HepG2 (cell line): ENCODE measurements around the gene SLC13A2. TPM values are rescaled to one million over a fixed set of nuclear protein-coding genes. Genes with fewer than 3 reads are reported as not detected.

Source experiments
- ATAC-seq: fragments of 200-7000 bp; cut with Tn5 transposase; 3 replicates; pipeline ENCODE4 v1.9.1; 2020; ENCODE audit warnings: mild to moderate bottlenecking, moderate library complexity
- BruUV-seq: library from RNA; stranded (reverse); fragments of 400-500 nt; replicated peaks from 2 replicates; lab custom pipeline; 2021; lab: Mats Ljungman, UMichigan
- CTCF ChIA-PET: fragments of 300-600 bp; formaldehyde crosslinking; extraction: SDS; loops from one replicate; lab custom pipeline; 2021; ENCODE audit warnings: low total read pairs, inconsistent platforms, low intra/inter-chr PET ratio; lab: Yijun Ruan, JAX
- POLR2A ChIA-PET: fragments of 350-600 bp; sonication (Branson Sonifier 250); formaldehyde crosslinking; loops from one replicate; lab custom pipeline; 2020; ENCODE audit warnings: antibody characterized with exemption, inconsistent platforms; lab: Yijun Ruan, JAX
- DNase-seq: peaks from one replicate; pipeline ENCODE4 v3.0.0-alpha.2; 2015; ENCODE audit warnings: low spot score
- FAIRE-seq: peaks from 3 replicates; lab custom pipeline; 2011; peaks lifted over from hg19 to GRCh38; lab: Jason Lieb, UNC
- H2AFZ ChIP-seq: one replicate; pipeline ENCODE4 v1.6.1; 2011; ENCODE audit warnings: low read length, inconsistent platforms
- H3K27ac ChIP-seq: fragments of 300-600 bp; 3 replicates; pipeline ENCODE4 v1.8.0; 2011; ENCODE audit warnings: mixed run types, mild to moderate bottlenecking, mixed read lengths, low read length, inconsistent platforms; ENCODE audit not compliant: insufficient read depth; ENCODE audit errors: extremely low read length
- H3K27me3 ChIP-seq, 2 experiments: fragments of 200-600 bp in 1 of 2; 2 replicates in 1 of 2; 3 replicates in 1 of 2; pipeline versions ENCODE4 v1.6.0 to v1.8.0; 2011; ENCODE audit warnings: low read length in 2 of 2, mild to moderate bottlenecking in 2 of 2, moderate library complexity in 2 of 2, inconsistent platforms in 1 of 2; ENCODE audit not compliant: insufficient read depth in 2 of 2, control insufficient read depth in 1 of 2
- H3K36me3 ChIP-seq, 2 experiments: fragments of 200-600 bp in 1 of 2; replicated peaks in 1 of 2; 2 replicates in 1 of 2; 3 replicates in 1 of 2; pipeline versions ENCODE4 v1.5.1 to v1.8.0; 2011; ENCODE audit warnings: low read length in 2 of 2, inconsistent platforms in 1 of 2; ENCODE audit not compliant: insufficient read depth in 2 of 2, control insufficient read depth in 1 of 2
- H3K4me1 ChIP-seq: 2 replicates; pipeline ENCODE4 v1.5.1; 2012; ENCODE audit warnings: low read length, inconsistent platforms; ENCODE audit not compliant: insufficient read depth
- H3K4me2 ChIP-seq: 2 replicates; pipeline ENCODE4 v1.6.0; 2011; ENCODE audit warnings: low read depth, low read length, inconsistent platforms
- H3K4me3 ChIP-seq, 3 experiments: fragments of 200-600 bp in 1 of 3; sonication (generic), shearing (Covaris generic) in 1 of 3; replicated peaks in 1 of 3; 2 replicates each; pipeline ENCODE4 v1.5.1; 2011 to 2016; ENCODE audit warnings: low read length in 3 of 3, inconsistent platforms in 2 of 3, low read depth in 2 of 3, mild to moderate bottlenecking in 2 of 3, control low read depth in 1 of 3, mixed read lengths in 1 of 3; ENCODE audit not compliant: insufficient read depth in 1 of 3
- H3K79me2 ChIP-seq: one replicate; pipeline ENCODE4 v1.6.1; 2011; ENCODE audit warnings: low read length, inconsistent platforms; ENCODE audit not compliant: insufficient read depth
- H3K9ac ChIP-seq: 2 replicates; pipeline ENCODE4 v1.6.0; 2011; ENCODE audit warnings: mild to moderate bottlenecking, low read depth, low read length, inconsistent platforms; ENCODE audit not compliant: insufficient read depth
- H3K9me3 ChIP-seq: 2 replicates; pipeline ENCODE4 v1.5.1; 2012; ENCODE audit warnings: mild to moderate bottlenecking, low read length
- H4K20me1 ChIP-seq: 2 replicates; pipeline ENCODE4 v1.6.0; 2011; ENCODE audit warnings: inconsistent platforms, mild to moderate bottlenecking, low read length, moderate library complexity; ENCODE audit not compliant: insufficient read depth
- CBX5 ChIP-seq: sonication (generic); formaldehyde crosslinking; IDR thresholded peaks from 2 replicates; pipeline ENCODE4 v1.4.0; 2020; ENCODE audit warnings: missing genetic modification reagents, borderline replicate concordance
- ETV5 ChIP-seq: IDR thresholded peaks from 2 replicates; pipeline ENCODE4 v1.6.1; 2018; ENCODE audit warnings: missing biosample characterization, missing genetic modification reagents, inconsistent platforms, borderline replicate concordance
- FOXA1 ChIP-seq, 2 experiments: fragments of 450-650 bp in 1 of 2; sonication (generic) in 1 of 2; formaldehyde crosslinking in 1 of 2; IDR thresholded peaks; 2 replicates each; pipeline versions ENCODE4 v1.4.0 to v1.6.1; 2016 to 2020; ENCODE audit warnings: missing genetic modification reagents in 1 of 2
- FOXK2 ChIP-seq: fragments of 450-650 bp; IDR thresholded peaks from 2 replicates; pipeline ENCODE4 v1.6.1; 2016
- MTA3 ChIP-seq: sonication (generic); formaldehyde crosslinking; IDR thresholded peaks from 2 replicates; pipeline ENCODE4 v1.4.0; 2020; ENCODE audit warnings: missing genetic modification reagents
- NFYC ChIP-seq: IDR thresholded peaks from 2 replicates; pipeline ENCODE4 v1.6.1; 2016; ENCODE audit warnings: missing genetic modification reagents, missing compliant biosample characterization
- SIN3B ChIP-seq: fragments of 150-350 bp; IDR thresholded peaks from 2 replicates; pipeline ENCODE4 v1.6.1; 2014; ENCODE audit warnings: low read length
- SRSF9 ChIP-seq: fragments of 200-400 bp; formaldehyde crosslinking; IDR thresholded peaks from 2 replicates; pipeline ENCODE4 v1.6.1; 2018; ENCODE audit warnings: borderline replicate concordance, mild to moderate bottlenecking, low read depth, low read length; ENCODE audit not compliant: insufficient read depth, poor library complexity, severe bottlenecking
- SSRP1 ChIP-seq: IDR thresholded peaks from 2 replicates; pipeline ENCODE4 v1.6.1; 2016; ENCODE audit warnings: control low read depth
- ZGPAT ChIP-seq: IDR thresholded peaks from 2 replicates; pipeline ENCODE4 v1.6.1; 2016; ENCODE audit warnings: mild to moderate bottlenecking
- ZNF274 ChIP-seq: sonication (generic); formaldehyde crosslinking; IDR thresholded peaks from 2 replicates; pipeline ENCODE4 v1.5.1; 2020; ENCODE audit warnings: mild to moderate bottlenecking, missing genetic modification reagents
- ZNF383 ChIP-seq: sonication (generic); formaldehyde crosslinking; IDR thresholded peaks from 2 replicates; pipeline ENCODE4 v1.4.0; 2020; ENCODE audit warnings: missing genetic modification reagents, mild to moderate bottlenecking, borderline replicate concordance
- ZNF414 ChIP-seq: sonication (generic); formaldehyde crosslinking; IDR thresholded peaks from 2 replicates; pipeline ENCODE4 v1.5.0; 2020; ENCODE audit warnings: missing genetic modification reagents
- ZSCAN30 ChIP-seq: sonication (generic); formaldehyde crosslinking; IDR thresholded peaks from 2 replicates; pipeline ENCODE4 v1.5.0; 2020; ENCODE audit warnings: mild to moderate bottlenecking, missing genetic modification reagents
- WGBS: methylation state at CpG from one replicate; pipeline ENCODE4 v1.1.6; 2017; ENCODE audit warnings: low lambda C conversion rate; 5-methylcytosine and 5-hydroxymethylcytosine counted together
- in situ Hi-C: cut with HindIII; loops from 2 replicates; pipeline ENCODE4 v1.10.0; 2017; ENCODE audit warnings: low pct_unique_long_range_greater_than_20kb; ENCODE audit not compliant: extremely low pct_ligation_motif_present
- intact Hi-C: fragments of 100-400 bp; cut with micrococcal nuclease; formaldehyde crosslinking; loops from one replicate; pipeline ENCODE4 v1.10.0; 2022; ENCODE audit not compliant: unreplicated experiment
- polyA plus RNA-seq, 8 experiments: library from polyadenylated mRNA; depleted of rRNA in 3 of 8; stranded (reverse) in 7 of 8; unstranded in 1 of 8; fragments of >200 nt; fragmentation: Illumina TruSeq in 4 of 8; extraction: Trizol in 4 of 8; gene quantifications; 2 replicates each; pipeline versions ENCODE4 v1.2.1 to v1.2.3, GENCODE V29; 2011 to 2016; ENCODE audit warnings: low read depth in 4 of 8, missing spikeins in 1 of 8, mixed read lengths in 1 of 8; ENCODE audit not compliant: insufficient read depth in 1 of 8
- total RNA-seq, 5 experiments: library from RNA; depleted of rRNA; stranded (reverse); fragments of >200 nt; fragmentation: Illumina TruSeq; extraction: Trizol; gene quantifications; 2 replicates each; pipeline ENCODE4 v1.2.3, GENCODE V29; 2016; ENCODE audit warnings: low read depth in 1 of 5

The SLC13A2 gene
- total and polyA plus RNA-seq, 2 of the 13 experiments (the other 11 are each of a cell fraction or from before 2014, with no cell fraction given), result 0.07 TPM; not detected in 1

GRCh38 chr17:28514561-28515002 is 41.1 kb downstream of the SLC13A2 start:
- Histone ChIP-seq H3K79me2 (no peaks in the 10 kb centered on the region), H3K4me1 (no peaks in the 10 kb centered on the region), H2AFZ (no peak overlapping the region), H3K4me3 (no peak overlapping the region), H3K4me2 (no peak overlapping the region), H3K27me3 (peaks cover 6 to 42% of the 10 kb centered on the region in 2 experiments; a peak in 4 of 5 replicates), H3K27ac (no peak overlapping the region), H3K9me3 (no peaks in the 10 kb centered on the region), H4K20me1 (no peaks in the 10 kb centered on the region), H3K36me3 (no peaks in the 10 kb centered on the region), H3K9ac (no peak overlapping the region)
- in situ Hi-C loops, result no loop called here
- intact Hi-C loops, result no loop called here
- FAIRE-seq (no peak), DNase-seq (no peak), ATAC-seq (no peak)
- ChIA-PET POLR2A (no interaction called here), CTCF (no interaction called here)
- WGBS, result 10% methylated on average over 12 of the region's 16 CpGs
- TF ChIP-seq ZNF414 (CRISPR knock-in tag) (no peak), ZSCAN30 (CRISPR knock-in tag) (no peak), SRSF9 (no peak), ETV5 (CRISPR knock-in tag) (no peak), MTA3 (CRISPR knock-in tag) (no peak), ZNF383 (CRISPR knock-in tag) (no peak), CBX5 (CRISPR knock-in tag) (no peak), NFYC (CRISPR knock-in tag) (no peak), ZGPAT (no peak), FOXA1 (IDR thresholded peaks at IDR 0.05) (no peak), FOXA1 (CRISPR knock-in tag; IDR thresholded peaks at IDR 0.05) (no peak), SSRP1 (CRISPR knock-in tag) (no peak), ZNF274 (CRISPR knock-in tag) (no peak), FOXK2 (no peak), SIN3B (no peak)
- BruUV-seq, result no TSS peak
